GM12874 (cell line): Measurements from ENCODE around the gene LMNA.

Source experiments
- TF ChIP-seq, protein P1 (sequence below): IDR thresholded peaks from 2 replicates; pipeline ENCODE4 v1.5.1; 2011; ENCODE audit warnings: low read depth, mild to moderate bottlenecking, control low read depth, low read length, moderate library complexity; ENCODE audit not compliant: insufficient read depth

Gene LMNA

DNA sequence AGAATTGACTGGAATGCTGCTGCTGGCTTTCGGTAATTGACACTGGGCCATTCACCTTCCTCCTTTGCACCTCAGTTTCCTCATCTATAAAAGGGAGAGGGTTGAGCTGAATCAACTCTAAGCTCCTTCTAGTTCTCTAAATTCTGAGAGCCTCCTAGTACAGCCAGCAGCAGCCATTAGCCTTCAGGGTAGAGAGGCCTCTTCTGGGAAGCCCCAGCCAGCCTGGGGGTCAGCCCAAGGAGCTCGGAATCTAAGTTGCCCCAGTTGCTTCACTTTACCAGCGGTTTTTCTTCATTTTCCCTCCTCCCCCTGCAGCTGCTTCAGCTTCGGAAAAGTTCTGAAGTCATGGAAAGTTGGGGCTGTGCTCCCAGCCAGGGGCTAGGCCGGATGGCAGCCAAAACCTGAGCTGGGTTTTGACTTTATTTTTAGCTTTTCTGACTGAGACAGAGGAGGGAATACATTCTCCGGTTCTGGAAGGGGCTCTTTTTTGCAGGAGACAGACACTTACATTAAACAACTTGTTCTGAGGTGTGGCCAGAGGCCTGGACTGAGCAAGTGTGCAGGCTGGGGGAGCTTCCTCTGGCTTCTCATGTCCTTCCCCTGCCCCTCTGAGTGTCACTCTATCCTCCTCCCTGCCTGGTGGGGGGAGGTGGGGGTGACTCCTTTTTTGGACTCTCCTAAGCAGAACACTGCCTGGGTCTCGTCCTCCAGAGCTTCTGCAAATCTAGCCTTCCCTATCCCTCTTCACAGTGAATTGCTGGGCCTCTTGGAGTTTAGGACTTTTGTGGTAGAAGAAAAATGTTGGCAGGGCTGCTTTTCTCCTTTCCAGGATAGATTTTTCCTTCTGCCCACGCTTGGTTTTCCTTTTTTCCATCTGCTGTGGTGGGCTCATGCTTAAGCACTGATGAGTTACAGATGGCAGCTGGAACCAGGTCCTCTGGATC lies 14.4 kb downstream of the LMNA start:
- TF ChIP-seq, protein P1, sequence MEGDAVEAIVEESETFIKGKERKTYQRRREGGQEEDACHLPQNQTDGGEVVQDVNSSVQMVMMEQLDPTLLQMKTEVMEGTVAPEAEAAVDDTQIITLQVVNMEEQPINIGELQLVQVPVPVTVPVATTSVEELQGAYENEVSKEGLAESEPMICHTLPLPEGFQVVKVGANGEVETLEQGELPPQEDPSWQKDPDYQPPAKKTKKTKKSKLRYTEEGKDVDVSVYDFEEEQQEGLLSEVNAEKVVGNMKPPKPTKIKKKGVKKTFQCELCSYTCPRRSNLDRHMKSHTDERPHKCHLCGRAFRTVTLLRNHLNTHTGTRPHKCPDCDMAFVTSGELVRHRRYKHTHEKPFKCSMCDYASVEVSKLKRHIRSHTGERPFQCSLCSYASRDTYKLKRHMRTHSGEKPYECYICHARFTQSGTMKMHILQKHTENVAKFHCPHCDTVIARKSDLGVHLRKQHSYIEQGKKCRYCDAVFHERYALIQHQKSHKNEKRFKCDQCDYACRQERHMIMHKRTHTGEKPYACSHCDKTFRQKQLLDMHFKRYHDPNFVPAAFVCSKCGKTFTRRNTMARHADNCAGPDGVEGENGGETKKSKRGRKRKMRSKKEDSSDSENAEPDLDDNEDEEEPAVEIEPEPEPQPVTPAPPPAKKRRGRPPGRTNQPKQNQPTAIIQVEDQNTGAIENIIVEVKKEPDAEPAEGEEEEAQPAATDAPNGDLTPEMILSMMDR = no peak

DNA sequence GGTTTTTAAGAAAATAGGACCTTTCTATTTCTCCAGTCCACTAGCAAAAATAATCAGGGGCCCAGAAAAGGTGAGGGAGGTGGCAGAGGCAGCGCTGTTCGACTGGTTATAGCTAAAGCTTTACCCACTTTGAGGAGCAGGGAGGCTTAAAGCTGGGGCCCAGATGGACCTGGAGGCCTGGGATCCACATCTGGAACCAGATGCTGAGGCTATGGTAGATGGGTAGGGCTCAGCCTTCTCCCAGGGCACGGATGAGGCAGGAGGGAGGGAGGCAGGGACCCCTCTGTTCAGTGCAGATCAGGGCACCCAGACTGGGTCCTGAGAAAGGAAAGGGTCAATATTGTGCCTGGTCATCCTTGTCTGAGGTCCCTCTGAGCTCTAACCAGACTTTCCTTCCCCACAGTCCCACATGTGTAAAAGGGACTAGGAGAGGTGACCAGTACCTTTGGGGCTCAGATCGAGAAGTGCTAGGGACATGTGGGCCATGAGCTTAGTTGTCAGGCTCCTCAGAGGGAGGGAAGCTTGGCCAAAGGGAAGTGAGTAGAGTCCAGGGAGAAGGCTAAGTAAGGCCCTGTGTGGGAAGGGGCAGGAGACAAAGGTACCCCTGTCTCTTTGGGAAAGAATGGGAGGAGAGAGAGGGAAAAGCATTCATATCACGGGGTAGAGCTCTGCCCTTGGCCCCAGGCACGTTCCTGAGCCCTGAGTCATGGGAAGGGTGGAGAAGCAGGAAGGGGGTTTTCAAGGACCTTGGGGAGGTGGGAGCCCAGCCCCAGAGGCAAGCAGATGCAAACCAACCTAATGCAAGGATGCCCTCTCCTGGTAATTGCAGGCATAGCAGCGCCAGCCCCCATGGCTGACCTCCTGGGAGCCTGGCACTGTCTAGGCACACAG lies 15.4 kb downstream of the LMNA start:
- TF ChIP-seq, protein P1 = peak; percentile 95

DNA sequence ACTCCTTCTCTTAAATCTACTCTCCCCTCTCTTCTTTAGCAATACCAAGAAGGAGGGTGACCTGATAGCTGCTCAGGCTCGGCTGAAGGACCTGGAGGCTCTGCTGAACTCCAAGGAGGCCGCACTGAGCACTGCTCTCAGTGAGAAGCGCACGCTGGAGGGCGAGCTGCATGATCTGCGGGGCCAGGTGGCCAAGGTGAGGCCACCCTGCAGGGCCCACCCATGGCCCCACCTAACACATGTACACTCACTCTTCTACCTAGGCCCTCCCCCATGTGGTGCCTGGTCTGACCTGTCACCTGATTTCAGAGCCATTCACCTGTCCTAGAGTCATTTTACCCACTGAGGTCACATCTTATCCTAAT lies 16.0 kb downstream of the LMNA start:
- TF ChIP-seq, protein P1 = no peak

DNA sequence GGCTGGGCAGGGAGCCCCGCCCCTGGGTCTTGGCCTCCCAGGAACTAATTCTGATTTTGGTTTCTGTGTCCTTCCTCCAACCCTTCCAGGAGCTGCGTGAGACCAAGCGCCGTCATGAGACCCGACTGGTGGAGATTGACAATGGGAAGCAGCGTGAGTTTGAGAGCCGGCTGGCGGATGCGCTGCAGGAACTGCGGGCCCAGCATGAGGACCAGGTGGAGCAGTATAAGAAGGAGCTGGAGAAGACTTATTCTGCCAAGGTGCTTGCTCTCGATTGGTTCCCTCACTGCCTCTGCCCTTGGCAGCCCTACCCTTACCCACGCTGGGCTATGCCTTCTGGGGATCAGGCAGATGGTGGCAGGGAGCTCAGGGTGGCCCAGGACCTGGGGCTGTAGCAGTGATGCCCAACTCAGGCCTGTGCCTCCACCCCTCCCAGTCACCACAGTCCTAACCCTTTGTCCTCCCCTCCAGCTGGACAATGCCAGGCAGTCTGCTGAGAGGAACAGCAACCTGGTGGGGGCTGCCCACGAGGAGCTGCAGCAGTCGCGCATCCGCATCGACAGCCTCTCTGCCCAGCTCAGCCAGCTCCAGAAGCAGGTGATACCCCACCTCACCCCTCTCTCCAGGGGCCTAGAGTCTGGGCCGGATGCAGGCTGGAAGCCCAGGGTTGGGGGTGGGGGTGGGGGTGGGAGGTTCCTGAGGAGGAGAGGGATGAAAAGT lies 20.4 kb downstream of the LMNA start:
- TF ChIP-seq, protein P1 = no peak

DNA sequence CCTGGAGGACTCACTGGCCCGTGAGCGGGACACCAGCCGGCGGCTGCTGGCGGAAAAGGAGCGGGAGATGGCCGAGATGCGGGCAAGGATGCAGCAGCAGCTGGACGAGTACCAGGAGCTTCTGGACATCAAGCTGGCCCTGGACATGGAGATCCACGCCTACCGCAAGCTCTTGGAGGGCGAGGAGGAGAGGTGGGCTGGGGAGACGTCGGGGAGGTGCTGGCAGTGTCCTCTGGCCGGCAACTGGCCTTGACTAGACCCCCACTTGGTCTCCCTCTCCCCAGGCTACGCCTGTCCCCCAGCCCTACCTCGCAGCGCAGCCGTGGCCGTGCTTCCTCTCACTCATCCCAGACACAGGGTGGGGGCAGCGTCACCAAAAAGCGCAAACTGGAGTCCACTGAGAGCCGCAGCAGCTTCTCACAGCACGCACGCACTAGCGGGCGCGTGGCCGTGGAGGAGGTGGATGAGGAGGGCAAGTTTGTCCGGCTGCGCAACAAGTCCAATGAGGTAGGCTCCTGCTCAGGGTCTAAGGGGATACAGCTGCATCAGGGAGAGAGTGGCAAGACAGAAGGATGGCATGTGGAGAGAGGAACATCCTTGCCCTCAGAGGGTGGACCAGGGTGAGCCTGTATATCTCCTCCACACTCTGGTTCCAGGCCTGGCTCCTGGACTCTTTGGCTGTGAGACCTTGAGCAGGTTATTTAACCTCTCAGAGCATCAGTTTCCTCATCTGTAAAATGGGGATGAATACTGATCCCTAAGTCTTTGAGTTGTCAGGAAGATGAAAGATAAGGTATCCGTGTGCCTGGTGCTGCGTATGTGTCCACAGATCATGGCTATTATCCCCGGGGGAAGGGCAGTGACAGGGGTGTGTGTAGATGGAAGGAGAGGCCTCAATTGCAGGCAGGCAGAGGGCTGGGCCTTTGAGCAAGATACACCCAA lies 21.7 kb downstream of the LMNA start:
- TF ChIP-seq, protein P1 = no peak

DNA sequence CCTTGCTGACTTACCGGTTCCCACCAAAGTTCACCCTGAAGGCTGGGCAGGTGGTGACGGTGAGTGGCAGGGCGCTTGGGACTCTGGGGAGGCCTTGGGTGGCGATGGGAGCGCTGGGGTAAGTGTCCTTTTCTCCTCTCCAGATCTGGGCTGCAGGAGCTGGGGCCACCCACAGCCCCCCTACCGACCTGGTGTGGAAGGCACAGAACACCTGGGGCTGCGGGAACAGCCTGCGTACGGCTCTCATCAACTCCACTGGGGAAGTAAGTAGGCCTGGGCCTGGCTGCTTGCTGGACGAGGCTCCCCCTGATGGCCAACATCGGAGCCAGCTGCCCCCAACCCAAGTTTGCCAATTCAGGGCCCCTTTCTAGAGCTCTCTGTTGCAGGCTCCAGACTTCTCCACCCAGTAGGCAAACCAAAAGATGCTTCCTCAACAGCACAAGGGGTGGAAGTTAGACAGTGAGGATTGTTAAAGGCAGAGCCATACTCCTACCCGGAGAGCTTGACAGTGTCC lies 22.5 kb downstream of the LMNA start:
- TF ChIP-seq, protein P1 = no peak
